Stomach (tissue), 4 donors: Measurements from ENCODE around the gene SURF6.

ENCODE experiments used
- EP300 ChIP-seq: sonication (generic); formaldehyde crosslinking; IDR thresholded peaks from one replicate; pipeline ENCODE4 v1.6.1; 2017; ENCODE audit warnings: antibody characterized with exemption
- POLR2A ChIP-seq, 4 donors: fragments of 450-650 bp; IDR thresholded peaks; one replicate each; pipeline ENCODE4 v1.6.1; 2016; ENCODE audit warnings: antibody characterized with exemption in 4 of 4, control low read depth in 2 of 4, mild to moderate bottlenecking in 1 of 4, moderate library complexity in 1 of 4
- POLR2AphosphoS5 ChIP-seq, 3 donors: sonication (generic); formaldehyde crosslinking; IDR thresholded peaks; one replicate each; pipeline ENCODE4 v1.6.1; 2016; ENCODE audit warnings: antibody characterized with exemption in 3 of 3
- TF ChIP-seq, protein P1 (sequence below), 7 experiments: fragments of 450-650 bp in 4 of 7; fragments of 200-600 bp in 3 of 7; sonication (generic) in 3 of 7; IDR thresholded peaks; one replicate each; pipeline ENCODE4 v1.5.1; 2016 to 2019; ENCODE audit warnings: antibody characterized with exemption in 7 of 7, control low read depth in 2 of 7, mild to moderate bottlenecking in 1 of 7

DNA sequence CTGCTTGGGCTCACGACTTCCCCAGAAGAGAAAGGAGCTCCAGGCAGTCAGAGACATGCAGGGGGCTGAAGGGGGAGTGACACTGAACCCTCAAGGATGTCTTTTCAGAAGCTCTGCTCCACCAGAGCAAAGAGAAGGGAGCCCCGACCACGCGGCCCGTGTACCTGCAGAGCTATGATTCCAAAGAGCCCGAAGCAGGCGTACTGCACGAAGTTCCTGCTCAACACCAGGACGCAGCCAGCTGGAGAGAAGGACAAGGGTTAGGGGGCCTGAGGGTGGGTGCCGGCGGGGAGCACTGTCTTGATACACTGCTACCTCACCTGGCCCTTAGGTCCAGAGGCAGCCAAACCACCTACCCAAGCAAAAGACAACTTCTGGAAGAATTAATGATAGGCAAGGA is 30.4 kb upstream of the SURF6 start:
- TF ChIP-seq POLR2A (IDR thresholded peaks at IDR 0.05): no peak
- TF ChIP-seq, protein P1, sequence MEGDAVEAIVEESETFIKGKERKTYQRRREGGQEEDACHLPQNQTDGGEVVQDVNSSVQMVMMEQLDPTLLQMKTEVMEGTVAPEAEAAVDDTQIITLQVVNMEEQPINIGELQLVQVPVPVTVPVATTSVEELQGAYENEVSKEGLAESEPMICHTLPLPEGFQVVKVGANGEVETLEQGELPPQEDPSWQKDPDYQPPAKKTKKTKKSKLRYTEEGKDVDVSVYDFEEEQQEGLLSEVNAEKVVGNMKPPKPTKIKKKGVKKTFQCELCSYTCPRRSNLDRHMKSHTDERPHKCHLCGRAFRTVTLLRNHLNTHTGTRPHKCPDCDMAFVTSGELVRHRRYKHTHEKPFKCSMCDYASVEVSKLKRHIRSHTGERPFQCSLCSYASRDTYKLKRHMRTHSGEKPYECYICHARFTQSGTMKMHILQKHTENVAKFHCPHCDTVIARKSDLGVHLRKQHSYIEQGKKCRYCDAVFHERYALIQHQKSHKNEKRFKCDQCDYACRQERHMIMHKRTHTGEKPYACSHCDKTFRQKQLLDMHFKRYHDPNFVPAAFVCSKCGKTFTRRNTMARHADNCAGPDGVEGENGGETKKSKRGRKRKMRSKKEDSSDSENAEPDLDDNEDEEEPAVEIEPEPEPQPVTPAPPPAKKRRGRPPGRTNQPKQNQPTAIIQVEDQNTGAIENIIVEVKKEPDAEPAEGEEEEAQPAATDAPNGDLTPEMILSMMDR (IDR thresholded peaks at IDR 0.05): no peak
- TF ChIP-seq POLR2AphosphoS5 (IDR thresholded peaks at IDR 0.05): no peak
- TF ChIP-seq EP300: no peak
